ENCODE measurements around the gene TMEM86A.
"Not testable (repeated sequence)": the region's sequence is repeated elsewhere in the genome, so short reads cannot be mapped to it uniquely, and the experiment has no call there.

TMEM86A gene

GRCh38 chr11:18698341-18699268, at the start of gene TMEM86A:
Gene TMEM86A (plus strand): TSS chr11:18698779. CDS start chr11:18698887, 108 bp downstream.
- DNase-seq: peak; percentile 93

GRCh38 chr11:18650353-18650752, 48.2 kb upstream of the TMEM86A start:
- DNase-seq: no peak

GRCh38 chr11:18650859-18651557, 47.6 kb upstream of the TMEM86A start:
- peak; percentile 74 for DNase-seq

DNA sequence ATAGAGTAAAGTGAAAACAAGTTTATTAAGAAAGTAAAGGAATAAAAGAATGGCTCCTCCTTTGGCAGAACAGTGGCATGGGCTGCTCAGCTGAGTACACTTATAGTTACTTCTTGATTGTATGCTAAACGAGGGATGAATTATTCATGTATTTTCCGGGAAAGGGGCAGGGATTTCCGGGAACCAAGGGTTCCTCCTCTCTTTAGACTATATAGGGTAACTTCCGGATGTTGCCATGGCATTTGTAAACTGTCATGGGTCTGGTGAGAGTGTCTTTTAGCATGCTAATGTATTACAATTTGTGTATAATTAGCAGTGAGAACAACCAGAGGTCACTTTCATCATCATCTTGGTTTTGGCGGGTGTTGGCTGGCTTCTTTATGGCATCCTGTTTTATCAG, 40.9 kb upstream of the TMEM86A start:
- DNase-seq: no peak

GRCh38 chr11:18665353-18665872, 33.2 kb upstream of the TMEM86A start:
- not testable (repeated sequence) for DNase-seq

GRCh38 chr11:18668131-18668530, 30.4 kb upstream of the TMEM86A start:
- DNase-seq: no peak

DNA sequence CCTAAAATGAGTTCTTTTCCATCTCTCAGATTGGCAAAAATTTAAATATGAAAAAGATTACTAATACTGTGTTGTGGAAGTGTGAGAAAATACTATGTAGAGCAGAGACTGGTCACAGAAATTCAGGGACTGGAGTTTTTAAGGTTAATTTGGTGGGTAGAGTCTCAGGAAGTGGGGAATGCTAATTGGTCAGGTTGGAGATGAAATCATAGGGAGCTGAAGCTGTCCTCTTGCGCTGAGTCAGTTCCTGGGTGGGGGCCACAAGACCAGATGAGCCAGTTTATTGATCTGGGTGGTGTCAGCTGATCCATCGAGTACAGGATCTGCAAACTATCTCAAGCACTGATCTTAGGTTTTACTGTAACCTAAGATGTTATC, 29.4 kb upstream of the TMEM86A start:
- peak; percentile 35 for DNase-seq

- DNase-seq: no peak
Measured at GRCh38 chr11:18669711-18670110, 28.9 kb upstream of the TMEM86A start.

DNA sequence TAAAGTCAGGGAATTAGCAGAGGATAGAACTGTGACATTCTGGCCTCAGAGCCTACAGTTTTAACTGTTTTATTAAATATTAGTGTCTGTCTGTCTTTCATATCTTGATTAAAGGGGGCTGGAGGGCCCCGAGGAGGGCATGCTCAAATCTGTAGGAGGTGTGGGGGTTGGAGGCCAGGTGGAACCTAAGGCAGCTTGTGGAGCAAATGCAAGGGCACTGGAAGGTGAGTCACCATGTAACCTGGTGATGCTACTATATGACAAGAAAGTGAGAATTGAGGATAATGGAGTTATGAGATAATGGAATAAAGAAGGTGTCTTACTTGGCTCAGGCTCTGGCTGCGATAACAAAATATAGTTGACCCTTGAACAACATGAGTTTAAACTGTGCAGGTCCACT, 27.3 kb upstream of the TMEM86A start:
- no peak for DNase-seq

GRCh38 chr11:18672209-18672608, 26.4 kb upstream of the TMEM86A start:
- DNase-seq: peak; percentile 22

DNA sequence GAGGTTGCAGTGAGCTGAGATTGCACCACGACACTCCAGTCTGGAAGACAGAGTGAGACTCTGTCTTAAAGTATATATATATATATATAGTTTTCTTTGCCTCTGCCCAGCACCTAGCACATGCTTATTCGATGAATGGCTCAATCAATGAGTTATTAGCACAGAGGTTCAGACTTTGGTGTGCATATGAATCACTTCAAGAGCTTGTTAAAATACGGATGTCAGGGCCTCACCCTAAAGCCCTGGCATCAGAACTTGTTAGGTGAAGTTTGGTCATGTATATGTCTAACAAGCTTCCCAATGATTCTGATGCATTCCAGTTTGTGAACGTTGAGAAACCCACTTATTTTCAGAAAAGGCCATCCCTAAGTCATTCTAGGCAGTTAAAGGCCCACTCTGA, 21.8 kb upstream of the TMEM86A start:
- no peak for DNase-seq

DNA sequence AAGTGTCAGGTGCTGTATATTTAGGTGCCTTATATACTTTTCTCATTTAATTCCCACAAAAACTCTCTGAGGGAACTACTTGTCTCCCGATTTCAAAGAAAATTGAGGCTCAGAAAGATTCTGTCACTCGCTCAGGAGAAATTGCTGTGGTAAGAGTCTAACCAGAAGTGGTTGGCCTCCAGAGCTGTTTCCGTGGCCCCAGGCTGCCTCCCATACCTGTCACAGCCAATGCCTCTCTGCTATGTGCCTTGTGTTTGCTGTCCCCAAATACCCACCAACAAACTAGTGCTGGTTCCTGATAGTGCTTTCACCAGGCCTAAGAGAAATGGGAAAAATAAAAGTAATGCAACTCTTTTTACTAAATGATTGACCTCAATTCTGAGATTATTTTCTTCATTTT, 21.0 kb upstream of the TMEM86A start:
- DNase-seq: no peak

DNA sequence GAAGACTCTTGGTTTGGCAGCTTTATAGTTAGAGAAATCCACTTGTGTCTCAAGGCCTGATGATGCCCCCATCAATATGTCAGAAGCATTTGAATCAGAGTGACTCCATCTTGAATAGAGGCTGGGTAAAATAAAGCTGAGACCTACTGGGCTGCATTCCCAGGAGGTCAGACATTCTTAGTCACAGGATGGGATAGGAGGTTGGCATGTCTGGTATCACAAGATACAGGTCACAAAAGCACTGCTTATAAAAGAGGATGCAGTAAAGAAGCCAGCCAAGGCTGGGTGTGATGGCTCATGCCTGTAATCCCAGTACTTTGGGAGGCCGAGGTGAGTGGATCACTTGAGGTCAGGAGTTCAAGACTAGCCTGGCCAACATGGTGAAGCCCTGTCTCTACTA, 16.6 kb upstream of the TMEM86A start:
- DNase-seq: not testable (repeated sequence)

DNA sequence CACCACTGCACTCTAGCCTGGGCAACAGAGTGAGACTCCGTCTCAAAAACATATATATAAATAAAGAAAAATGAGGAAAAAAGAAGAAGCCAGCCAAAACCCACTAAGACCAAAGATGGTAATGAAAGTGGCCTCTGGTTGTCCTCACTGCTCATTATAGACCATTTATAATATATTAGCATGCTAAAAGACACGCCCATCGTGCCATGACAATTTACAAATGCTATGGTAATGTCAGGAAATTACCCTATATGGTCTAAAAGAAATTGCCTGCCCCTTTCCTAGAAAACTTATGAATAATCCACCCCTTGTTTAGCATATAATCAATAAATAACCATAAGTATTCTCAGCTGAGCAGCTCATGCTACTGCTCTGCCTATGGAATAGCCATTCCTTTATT, 16.1 kb upstream of the TMEM86A start:
- DNase-seq: no peak

- DNase-seq: no peak
Measured at GRCh38 chr11:18684267-18684666, 14.3 kb upstream of the TMEM86A start.

DNA sequence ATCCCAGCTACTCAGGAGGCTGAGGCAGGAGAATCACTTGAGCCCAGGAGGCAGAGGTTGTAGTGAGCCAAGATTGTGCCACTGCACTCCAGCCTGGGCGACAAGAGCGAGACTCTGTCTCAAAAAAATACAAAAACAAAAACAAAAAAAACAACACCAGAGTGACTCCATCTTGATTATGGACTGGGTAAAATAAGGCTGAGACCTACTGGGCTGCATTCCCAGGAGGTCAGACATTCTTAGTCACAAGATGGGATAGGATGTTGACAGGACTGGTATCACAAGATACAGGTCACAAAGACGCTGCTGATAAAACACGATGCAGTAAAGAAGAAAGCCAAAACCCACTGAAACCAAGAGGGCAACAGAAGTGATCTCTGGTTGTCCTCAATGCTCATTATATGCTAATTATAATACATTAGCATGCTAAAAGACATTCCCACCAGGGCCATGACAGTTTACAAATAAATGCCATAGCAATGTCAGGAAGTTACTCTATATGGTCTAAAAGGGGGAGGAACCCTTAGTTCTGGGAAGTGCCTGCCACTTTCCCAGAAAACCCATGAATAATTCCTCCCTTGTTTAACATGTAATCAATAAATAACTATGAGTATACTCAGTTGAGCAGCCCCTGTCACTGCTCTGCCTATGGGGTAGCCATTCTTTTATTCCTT, 7.0 kb upstream of the TMEM86A start:
- not testable (repeated sequence) for DNase-seq

DNA sequence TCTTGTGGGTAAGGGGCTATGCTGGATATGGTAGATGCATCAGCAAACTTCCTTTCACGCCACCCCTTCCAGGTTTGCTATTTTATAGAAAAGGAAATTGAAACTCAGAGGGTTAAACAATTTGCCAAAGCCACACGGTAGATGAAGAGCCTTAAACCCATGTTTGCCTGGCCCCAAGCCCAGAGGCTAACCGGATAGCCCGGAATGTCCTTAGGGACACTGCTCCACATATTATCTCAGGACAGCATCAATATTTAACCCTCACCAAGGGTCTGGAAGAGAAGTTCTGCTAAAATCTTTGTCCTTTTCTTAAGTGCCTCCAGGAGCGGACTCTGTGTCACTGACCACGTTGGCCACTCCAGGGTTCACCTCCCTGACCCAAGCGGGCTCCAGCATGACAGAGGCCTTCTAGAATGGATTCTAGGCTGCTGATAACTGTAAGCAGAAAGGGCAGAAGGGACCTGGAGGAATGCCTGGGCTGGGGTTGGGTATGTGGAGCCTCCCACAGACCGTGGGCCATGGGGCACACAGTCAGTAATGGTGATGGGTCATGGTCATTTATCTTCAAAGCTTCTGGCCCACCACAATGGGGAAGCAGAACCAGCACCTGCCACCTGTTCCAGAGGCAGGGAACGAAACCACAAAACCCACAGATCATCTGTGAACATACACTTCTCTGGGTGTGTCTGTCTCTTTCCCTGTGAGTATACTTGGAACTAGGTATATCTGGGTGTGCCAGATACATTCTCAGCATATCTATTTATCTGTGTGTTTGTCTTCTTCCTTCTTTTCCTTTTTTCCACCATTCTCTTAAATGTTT, 5.4 kb upstream of the TMEM86A start:
- no peak for DNase-seq

- DNase-seq: no peak
Measured at GRCh38 chr11:18696638-18697225, 1.8 kb upstream of the TMEM86A start.

- DNase-seq: peak; percentile 65
Measured at GRCh38 chr11:18697576-18697975, 1.0 kb upstream of the TMEM86A start.

- DNase-seq: no peak
Measured at GRCh38 chr11:18699269-18699596, 654 bp downstream of the TMEM86A start.

- DNase-seq: peak; percentile 71
Measured at GRCh38 chr11:18699848-18700261, 1.3 kb downstream of the TMEM86A start.

DNA sequence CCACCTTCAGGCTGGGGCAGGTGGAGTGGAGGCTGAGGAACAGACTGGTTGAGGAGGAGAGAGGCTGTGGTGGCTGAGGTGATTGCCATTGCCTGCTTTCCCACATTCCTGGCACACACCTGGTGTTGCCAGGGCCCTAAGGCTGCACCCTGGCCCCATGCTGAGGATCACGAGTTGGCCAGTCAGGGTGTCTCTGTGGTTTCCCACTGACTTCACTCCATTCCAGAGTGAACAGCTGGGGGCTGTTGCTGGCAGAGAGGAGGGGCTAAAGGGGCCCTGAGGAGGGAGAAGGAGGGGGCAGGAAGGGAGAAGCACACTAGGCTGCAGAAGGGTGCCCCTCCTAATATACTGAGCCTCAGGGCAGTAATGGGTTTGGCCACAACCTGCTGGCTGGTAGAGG, 1.8 kb downstream of the TMEM86A start:
- DNase-seq: peak; percentile 23

All from suppressor macrophage treated with lipopolysaccharide for 4 hours (primary cell).